ENCODE results near the gene HIP1. TPM values are rescaled to one million over a fixed set of nuclear protein-coding genes. Genes with fewer than 3 reads are reported as not detected.

HIP1 gene
- total RNA-seq, 1 donor from 2014 or later: 39.2 TPM

- no peak overlapping the region for H3K9ac ChIP-seq
- DNase-seq (ENCODE audit: low spot score): no peak
These were observed 49.3 kb downstream of the HIP1 start for GRCh38 chr7:75689246-75690099.

DNA sequence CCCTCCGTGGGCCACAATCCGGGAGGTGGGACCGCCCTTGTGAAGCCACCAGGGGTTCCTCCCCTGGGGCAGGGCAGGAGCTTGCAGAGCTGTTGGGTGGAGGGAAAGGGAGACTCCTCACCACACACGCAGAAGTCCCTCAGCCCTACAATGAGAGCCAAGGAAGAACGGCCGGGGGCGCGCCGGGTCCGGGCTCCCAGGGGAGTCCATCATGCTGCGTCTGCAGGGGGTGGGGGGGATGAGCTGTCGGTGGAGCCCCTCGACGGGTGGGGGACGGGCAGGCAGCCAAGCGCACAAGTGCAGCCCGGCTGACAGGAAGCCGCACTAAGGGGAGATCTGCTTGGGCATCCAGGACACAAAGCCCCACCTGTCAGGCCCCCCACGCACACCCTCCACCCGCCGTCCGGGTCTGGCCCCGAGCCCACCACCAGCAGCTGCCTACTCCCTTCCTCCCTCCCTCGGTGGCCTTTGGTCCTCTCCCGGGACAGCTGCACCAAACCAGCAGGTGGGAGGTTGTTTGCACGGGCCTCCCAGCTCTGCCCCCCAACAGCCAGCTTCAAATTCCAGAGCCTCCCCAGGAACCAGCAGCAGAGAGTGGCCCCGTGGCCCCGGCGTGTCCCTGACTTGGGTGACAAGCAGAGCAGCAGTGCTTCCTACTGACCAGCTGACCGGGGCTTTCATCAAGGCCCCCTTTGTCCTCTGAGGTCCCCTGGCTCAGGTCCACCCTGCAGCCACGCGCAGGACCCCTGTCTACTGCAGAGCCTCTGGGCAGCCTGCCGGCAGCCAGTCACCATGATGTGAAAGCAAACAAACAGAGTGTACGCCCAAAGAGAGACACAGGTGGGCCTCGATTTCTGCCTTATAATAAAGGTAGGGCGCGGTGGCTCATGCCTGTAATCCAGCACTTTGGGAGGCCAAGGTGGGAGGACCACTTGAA, 50.3 kb downstream of the HIP1 start:
- no peaks in the 10 kb centered on the region for H3K79me2 ChIP-seq (ENCODE audit: low read depth)
- H3K27ac ChIP-seq: no peak overlapping the region
- Mint-ChIP-seq H3K36me3 (no peaks in the 10 kb centered on the region), H3K4me3 (no peak overlapping the region), H3K27me3 (ENCODE audit: insufficient read depth, low read depth) (peaks cover 2% of the 10 kb centered on the region), H3K27ac (no peak overlapping the region), H3K9me3 (no peaks in the 10 kb centered on the region), H3K4me1 (peaks cover 5% of the 10 kb centered on the region)
- TF ChIP-seq CTCF (IDR thresholded peaks at IDR 0.05): no peak
- no peak for TF ChIP-seq EZH2phosphoT487 (IDR thresholded peaks at IDR 0.05)
- TF ChIP-seq EZH2 (IDR thresholded peaks at IDR 0.05): no peak
- peaks cover 12% of the 10 kb centered on the region for H3K4me1 ChIP-seq
- H3K4me2 ChIP-seq: no peak overlapping the region
- no peaks in the 10 kb centered on the region for H4K20me1 ChIP-seq (ENCODE audit: low read depth)
- no peaks in the 10 kb centered on the region for H3F3A ChIP-seq (ENCODE audit: low read depth)
- H3K9me3 ChIP-seq (ENCODE audit: low read depth): no peaks in the 10 kb centered on the region
- no peak for DNase-seq (ENCODE audit: low spot score)
- H3K36me3 ChIP-seq: no peaks in the 10 kb centered on the region
- no peak overlapping the region for H3K4me3 ChIP-seq
- H3K9ac ChIP-seq: no peak overlapping the region
- H2AFZ ChIP-seq (replicated peaks): no peak overlapping the region
- H3K27me3 ChIP-seq: no peaks in the 10 kb centered on the region

More at GRCh38 chr7:75689246-75690099, 49.3 kb downstream of the HIP1 start:
- H3F3A ChIP-seq (ENCODE audit: low read depth): no peaks in the 10 kb centered on the region
- no peak overlapping the region for H3K27ac ChIP-seq
- TF ChIP-seq CTCF (IDR thresholded peaks at IDR 0.05) (no peak), EZH2 (IDR thresholded peaks at IDR 0.05) (no peak), EZH2phosphoT487 (IDR thresholded peaks at IDR 0.05) (no peak)
- H3K36me3 ChIP-seq: no peaks in the 10 kb centered on the region
- no peak overlapping the region for H2AFZ ChIP-seq (replicated peaks)
- H3K9me3 Mint-ChIP-seq: no peaks in the 10 kb centered on the region
- peaks cover 2% of the 10 kb centered on the region for H3K27me3 Mint-ChIP-seq (ENCODE audit: insufficient read depth, low read depth)
- no peaks in the 10 kb centered on the region for H3K9me3 ChIP-seq (ENCODE audit: low read depth)
- no peak overlapping the region for H3K4me2 ChIP-seq
- no peaks in the 10 kb centered on the region for H3K27me3 ChIP-seq
- H3K79me2 ChIP-seq (ENCODE audit: low read depth): no peaks in the 10 kb centered on the region
- H3K36me3 Mint-ChIP-seq: no peaks in the 10 kb centered on the region
- H3K4me1 ChIP-seq: peaks cover 12% of the 10 kb centered on the region
- no peaks in the 10 kb centered on the region for H4K20me1 ChIP-seq (ENCODE audit: low read depth)
- H3K27ac Mint-ChIP-seq: no peak overlapping the region
- H3K4me3 ChIP-seq: no peak overlapping the region
- no peak overlapping the region for H3K4me3 Mint-ChIP-seq
- peaks cover 5% of the 10 kb centered on the region for H3K4me1 Mint-ChIP-seq

- no peak overlapping the region for H3K27ac Mint-ChIP-seq
- no peaks in the 10 kb centered on the region for H3K36me3 ChIP-seq
- H3K27ac ChIP-seq: no peak overlapping the region
- no peaks in the 10 kb centered on the region for H3K36me3 Mint-ChIP-seq
- H2AFZ ChIP-seq (replicated peaks): no peak overlapping the region
- peaks cover 5% of the 10 kb centered on the region for H3K4me1 Mint-ChIP-seq
- H3K27me3 Mint-ChIP-seq (ENCODE audit: insufficient read depth, low read depth): peaks cover 2% of the 10 kb centered on the region
- no peaks in the 10 kb centered on the region for H4K20me1 ChIP-seq (ENCODE audit: low read depth)
- H3K27me3 ChIP-seq: no peaks in the 10 kb centered on the region
- H3K4me2 ChIP-seq: no peak overlapping the region
- TF ChIP-seq EZH2phosphoT487 (IDR thresholded peaks at IDR 0.05) (no peak), CTCF (IDR thresholded peaks at IDR 0.05) (no peak), EZH2 (IDR thresholded peaks at IDR 0.05) (no peak)
- H3K4me1 ChIP-seq: peaks cover 12% of the 10 kb centered on the region
- no peak overlapping the region for H3K9ac ChIP-seq
- no peaks in the 10 kb centered on the region for H3K9me3 Mint-ChIP-seq
- no peak overlapping the region for H3K4me3 ChIP-seq
- no peaks in the 10 kb centered on the region for H3K9me3 ChIP-seq (ENCODE audit: low read depth)
- H3K79me2 ChIP-seq (ENCODE audit: low read depth): no peaks in the 10 kb centered on the region
- H3K4me3 Mint-ChIP-seq: no peak overlapping the region
- H3F3A ChIP-seq (ENCODE audit: low read depth): no peaks in the 10 kb centered on the region
- no peak for DNase-seq (ENCODE audit: low spot score)
These were observed 51.3 kb downstream of the HIP1 start for GRCh38 chr7:75687246-75688088.
